Kidney epithelial cell (primary cell): ENCODE data around the gene POTEB3. TPM values are rescaled to one million over a fixed set of nuclear protein-coding genes. Genes with fewer than 3 reads are reported as not detected.
"Not testable (repeated sequence)": the region's sequence is repeated elsewhere in the genome, so short reads cannot be mapped to it uniquely, and the experiment has no call there.

Experiments used
- DNase-seq: peaks from one replicate; pipeline ENCODE4 v3.0.0-alpha.2; 2010; ENCODE audit warnings: low read depth
- H3K27me3 ChIP-seq: 2 replicates; pipeline ENCODE4 v1.6.0; 2011; ENCODE audit warnings: low read length; ENCODE audit not compliant: control insufficient read depth, insufficient read depth
- H3K36me3 ChIP-seq: 2 replicates; pipeline ENCODE4 v1.5.1; 2011; ENCODE audit warnings: low read length; ENCODE audit not compliant: control insufficient read depth, insufficient read depth
- H3K4me3 ChIP-seq: 2 replicates; pipeline ENCODE4 v1.5.1; 2011; ENCODE audit warnings: low read depth, mild to moderate bottlenecking, control low read depth, low read length
- total RNA-seq: library from RNA; depleted of rRNA; stranded (reverse); fragments of >200 nt; gene quantifications from 2 replicates; pipeline ENCODE4 v1.2.3, GENCODE V29; 2015

The POTEB3 gene
- not detected in 2 replicates for total RNA-seq

- DNase-seq, H3K4me3 ChIP-seq, H3K27me3 ChIP-seq, H3K36me3 ChIP-seq: not testable (repeated sequence)
Observed at GRCh38 chr15:21440399-21440798, at the start of gene POTEB3. Gene POTEB3, minus strand, starts transcription at chr15:21440499. Its CDS starts 488 bp downstream, at chr15:21440011.

GRCh38 chr15:21453683-21454082, 13.4 kb upstream of the POTEB3 start:
- H3K36me3 ChIP-seq, DNase-seq, H3K4me3 ChIP-seq: not testable (repeated sequence)

GRCh38 chr15:21451920-21452563, 11.7 kb upstream of the POTEB3 start:
- not testable (repeated sequence) for H3K36me3 ChIP-seq, H3K4me3 ChIP-seq, H3K27me3 ChIP-seq, DNase-seq

More at GRCh38 chr15:21453683-21454082, 13.4 kb upstream of the POTEB3 start:
- H3K27me3 ChIP-seq, result not testable (repeated sequence)

GRCh38 chr15:21451487-21451886, 11.2 kb upstream of the POTEB3 start:
- not testable (repeated sequence) for H3K4me3 ChIP-seq, H3K27me3 ChIP-seq, DNase-seq, H3K36me3 ChIP-seq

GRCh38 chr15:21407366-21407765, 32.9 kb downstream of the POTEB3 start:
- not testable (repeated sequence) for H3K27me3 ChIP-seq, DNase-seq, H3K36me3 ChIP-seq, H3K4me3 ChIP-seq

GRCh38 chr15:21401531-21401930, 38.8 kb downstream of the POTEB3 start:
- H3K4me3 ChIP-seq, H3K27me3 ChIP-seq, H3K36me3 ChIP-seq, DNase-seq: not testable (repeated sequence)

- not testable (repeated sequence) for H3K4me3 ChIP-seq
Observed at GRCh38 chr15:21399111-21399510, 41.2 kb downstream of the POTEB3 start.

GRCh38 chr15:21398511-21398910, 41.8 kb downstream of the POTEB3 start:
- not testable (repeated sequence) for H3K27me3 ChIP-seq, DNase-seq, H3K36me3 ChIP-seq, H3K4me3 ChIP-seq

More at GRCh38 chr15:21399111-21399510, 41.2 kb downstream of the POTEB3 start:
- H3K36me3 ChIP-seq, DNase-seq, H3K27me3 ChIP-seq: not testable (repeated sequence)

- H3K36me3 ChIP-seq, H3K27me3 ChIP-seq, DNase-seq, H3K4me3 ChIP-seq: not testable (repeated sequence)
Observed at GRCh38 chr15:21397656-21398055, 42.6 kb downstream of the POTEB3 start.

- not testable (repeated sequence) for DNase-seq, H3K36me3 ChIP-seq, H3K27me3 ChIP-seq, H3K4me3 ChIP-seq
Observed at GRCh38 chr15:21397186-21397585, 43.1 kb downstream of the POTEB3 start.

GRCh38 chr15:21385961-21386360, 54.3 kb downstream of the POTEB3 start:
- H3K4me3 ChIP-seq, H3K27me3 ChIP-seq: not testable (repeated sequence)

GRCh38 chr15:21383866-21384485, 56.3 kb downstream of the POTEB3 start:
- not testable (repeated sequence) for DNase-seq, H3K27me3 ChIP-seq, H3K36me3 ChIP-seq, H3K4me3 ChIP-seq

More at GRCh38 chr15:21385961-21386360, 54.3 kb downstream of the POTEB3 start:
- not testable (repeated sequence) for DNase-seq, H3K36me3 ChIP-seq

GRCh38 chr15:21373682-21374081, 66.6 kb downstream of the POTEB3 start:
- not testable (repeated sequence) for DNase-seq, H3K27me3 ChIP-seq, H3K4me3 ChIP-seq, H3K36me3 ChIP-seq

- H3K4me3 ChIP-seq, H3K36me3 ChIP-seq, H3K27me3 ChIP-seq, DNase-seq: not testable (repeated sequence)
Observed at GRCh38 chr15:21369177-21369576, 71.1 kb downstream of the POTEB3 start.

- not testable (repeated sequence) for H3K4me3 ChIP-seq, DNase-seq, H3K36me3 ChIP-seq, H3K27me3 ChIP-seq
Observed at GRCh38 chr15:21368625-21369024, 71.7 kb downstream of the POTEB3 start.
